Endothelial cell of umbilical vein (primary cell): Measurements from ENCODE around the gene INKA1. TPM values are rescaled to one million over a fixed set of nuclear protein-coding genes. Genes with fewer than 3 reads are reported as not detected.

Source experiments
- BruUV-seq: library from RNA; stranded (reverse); fragments of 400-500 nt; replicated peaks from 2 replicates; lab custom pipeline; 2021; lab: Mats Ljungman, UMichigan
- CTCF ChIA-PET: fragments of 300-600, 350-600 bp; sonication (Branson Sonifier 250); formaldehyde crosslinking; loops from one replicate; lab custom pipeline; 2021; ENCODE audit warnings: antibody characterized with exemption, inconsistent platforms; lab: Charles Lee
- POLR2A ChIA-PET: fragments of 300-600, 350-600 bp; sonication (Branson Sonifier 250); formaldehyde crosslinking; loops from one replicate; lab custom pipeline; 2021; ENCODE audit warnings: antibody characterized with exemption, inconsistent platforms; lab: Charles Lee
- DNase-seq: peaks from one replicate; pipeline ENCODE4 v3.0.0-alpha.2; 2011; ENCODE audit warnings: low read depth, low spot score
- FAIRE-seq: peaks from 2 replicates; lab custom pipeline; 2011; peaks lifted over from hg19 to GRCh38; lab: Jason Lieb, UNC
- H2AFZ ChIP-seq: 2 replicates; pipeline ENCODE4 v1.6.0; 2012; ENCODE audit warnings: low read depth, low read length, control low read depth, inconsistent platforms
- H3K27ac ChIP-seq: 2 replicates; pipeline ENCODE4 v1.5.1; 2011; ENCODE audit warnings: low read depth, mild to moderate bottlenecking, control low read depth, low read length, moderate library complexity; ENCODE audit not compliant: insufficient read depth
- H3K27me3 ChIP-seq, 2 experiments: 2 replicates each; pipeline versions ENCODE4 v1.6.0 to v1.6.1; 2011; ENCODE audit warnings: low read length in 2 of 2, mixed read lengths in 1 of 2; ENCODE audit not compliant: control insufficient read depth in 2 of 2, insufficient read depth in 2 of 2
- H3K36me3 ChIP-seq, 2 experiments: 2 replicates in 1 of 2; 3 replicates in 1 of 2; pipeline ENCODE4 v1.5.1; 2011; ENCODE audit warnings: low read length in 2 of 2, mild to moderate bottlenecking in 1 of 2, moderate library complexity in 1 of 2; ENCODE audit not compliant: control insufficient read depth in 2 of 2, insufficient read depth in 2 of 2; ENCODE audit errors: extremely low read depth in 1 of 2
- H3K4me1 ChIP-seq: 3 replicates; pipeline ENCODE4 v1.5.1; 2011; ENCODE audit warnings: mild to moderate bottlenecking, low read length; ENCODE audit not compliant: control insufficient read depth, insufficient read depth; ENCODE audit errors: extremely low read depth
- H3K4me2 ChIP-seq: 2 replicates; pipeline ENCODE4 v1.6.1; 2011; ENCODE audit warnings: low read length, control low read depth, mixed read lengths; ENCODE audit not compliant: insufficient read depth
- H3K4me3 ChIP-seq, 3 experiments: fragments of 200-600 bp in 1 of 3; sonication (generic), shearing (Covaris generic) in 1 of 3; replicated peaks in 1 of 3; 2 replicates each; pipeline ENCODE4 v1.5.1; 2011 to 2016; ENCODE audit warnings: control low read depth in 3 of 3, low read length in 3 of 3, mild to moderate bottlenecking in 2 of 3, inconsistent platforms in 1 of 3, low read depth in 1 of 3, moderate library complexity in 1 of 3; ENCODE audit not compliant: insufficient read depth in 1 of 3
- H3K79me2 ChIP-seq: 2 replicates; pipeline ENCODE4 v1.6.0; 2012; ENCODE audit warnings: low read length, inconsistent platforms; ENCODE audit not compliant: control insufficient read depth, insufficient read depth
- H3K9ac ChIP-seq: replicated peaks from 2 replicates; pipeline ENCODE3; 2011; ENCODE audit warnings: low read length, control low read depth; ENCODE audit not compliant: insufficient read depth; ENCODE audit errors: extremely low read depth
- H3K9me1 ChIP-seq: replicated peaks from 3 replicates; pipeline ENCODE4 v1.6.0; 2011; ENCODE audit warnings: mild to moderate bottlenecking, low read length; ENCODE audit not compliant: control insufficient read depth, insufficient read depth; ENCODE audit errors: extremely low read depth
- H3K9me3 ChIP-seq: replicated peaks from 2 replicates; pipeline ENCODE4 v1.5.1; 2012; ENCODE audit warnings: low read length, inconsistent platforms; ENCODE audit not compliant: control insufficient read depth, insufficient read depth
- H4K20me1 ChIP-seq: replicated peaks from 2 replicates; pipeline ENCODE3; 2011; ENCODE audit warnings: mild to moderate bottlenecking, low read length; ENCODE audit not compliant: control insufficient read depth, insufficient read depth; ENCODE audit errors: extremely low read depth
- CTCF ChIP-seq, 2 donors: IDR thresholded peaks; 1 replicate in 1 of 2; 2 replicates in 1 of 2; pipeline ENCODE4 v1.5.1; 2011; ENCODE audit warnings: low read length in 2 of 2, mild to moderate bottlenecking in 2 of 2, moderate library complexity in 2 of 2, control low read depth in 1 of 2, inconsistent platforms in 1 of 2, low read depth in 1 of 2; ENCODE audit not compliant: insufficient read depth in 1 of 2; ENCODE audit errors: extremely low read depth in 1 of 2
- EZH2 ChIP-seq: IDR thresholded peaks from 2 replicates; pipeline ENCODE4 v1.6.1; 2012; ENCODE audit warnings: borderline replicate concordance, low read depth, mild to moderate bottlenecking, moderate library complexity, low read length, inconsistent platforms; ENCODE audit not compliant: severe bottlenecking
- FOS ChIP-seq: IDR thresholded peaks from 2 replicates; pipeline ENCODE4 v1.6.1; 2011; ENCODE audit warnings: mild to moderate bottlenecking, low read length, moderate library complexity, borderline replicate concordance; ENCODE audit not compliant: insufficient read depth
- GATA2 ChIP-seq: IDR thresholded peaks from 2 replicates; pipeline ENCODE4 v1.7.0; 2011; ENCODE audit warnings: low read depth, mild to moderate bottlenecking, moderate library complexity, mixed read lengths, low read length; ENCODE audit not compliant: insufficient read length, insufficient read depth
- JUN ChIP-seq: IDR thresholded peaks from 2 replicates; pipeline ENCODE4 v1.6.1; 2011; ENCODE audit warnings: borderline replicate concordance, low read depth; ENCODE audit not compliant: insufficient read length, insufficient read depth
- MAX ChIP-seq: IDR thresholded peaks from 2 replicates; pipeline ENCODE4 v1.6.1; 2011; ENCODE audit not compliant: insufficient read depth, insufficient read length
- MYC ChIP-seq: IDR thresholded peaks from one replicate; pipeline ENCODE4 v1.6.1; 2011; ENCODE audit warnings: mild to moderate bottlenecking, low read depth, low read length
- POLR2A ChIP-seq: IDR thresholded peaks from 2 replicates; pipeline ENCODE4 v1.6.1; 2012; ENCODE audit warnings: low read depth, mild to moderate bottlenecking, control low read depth, low read length
- POLR2AphosphoS5 ChIP-seq: IDR thresholded peaks from 2 replicates; pipeline ENCODE4 v1.6.1; 2012; ENCODE audit warnings: low read depth, mild to moderate bottlenecking, control low read depth, low read length, moderate library complexity; ENCODE audit not compliant: insufficient read depth
- dilution Hi-C: fragments of 300-500 bp; cut with MboI; formaldehyde crosslinking; loops from one replicate; pipeline ENCODE4 v1.15.0; 2019; ENCODE audit warnings: low sequenced_read_pairs; ENCODE audit not compliant: extremely low pct_ligation_motif_present
- intact Hi-C: fragments of 100-400 bp; cut with micrococcal nuclease; formaldehyde crosslinking; loops from one replicate; pipeline ENCODE4 v1.10.0; 2022
- polyA plus RNA-seq, 4 experiments: library from polyadenylated mRNA; depleted of rRNA in 3 of 4; stranded (reverse) in 3 of 4; unstranded in 1 of 4; fragments of >200 nt; gene quantifications; 2 replicates each; pipeline versions ENCODE4 v1.2.1 to v1.2.3, GENCODE V29; 2011 to 2012; ENCODE audit warnings: missing spikeins in 1 of 4
- total RNA-seq: library from RNA; stranded (reverse); gene quantifications from 2 replicates; pipeline ENCODE4 v1.2.3, GENCODE V29; 2021

INKA1 gene
- total and polyA plus RNA-seq, 2 donors (not counting 3 experiments of a cell fraction or from before 2014, with no cell fraction given), result 24.0 to 37.8 TPM

- Histone ChIP-seq H3K36me3 (peaks cover 0 to 3% of the 10 kb centered on the region in 2 experiments), H2AFZ (no peak overlapping the region), H3K27ac (no peak overlapping the region), H3K9me3 (no peaks in the 10 kb centered on the region), H3K79me2 (peaks cover 31% of the 10 kb centered on the region), H3K4me3 (no peak overlapping the region), H3K4me2 (no peak overlapping the region), H3K4me1 (peaks cover 11% of the 10 kb centered on the region), H3K27me3 (no peaks in the 10 kb centered on the region), H4K20me1 (no peaks in the 10 kb centered on the region), H3K9me1 (no peaks in the 10 kb centered on the region), H3K9ac (no peak overlapping the region)
- dilution Hi-C loops, result no loop called here
- ChIA-PET CTCF (interaction anchor here (1.9 kb wide), 1 partner anchor 15 kb away, joined by 11 read pairs; the partner anchor contains the start of gene INKA1), POLR2A (no interaction called here)
- intact Hi-C loops, result loop anchor here (5.0 kb wide), 1 partner anchor 235 kb away; the partner anchor contains the start of gene BSN
- DNase-seq (no peak), FAIRE-seq (peak; percentile 73)
- no peak for TF ChIP-seq JUN
- no peak for TF ChIP-seq POLR2AphosphoS5
- TF ChIP-seq EZH2, result no peak
- TF ChIP-seq POLR2A, result no peak
- no peak for TF ChIP-seq MAX
- no TSS peak for BruUV-seq
Observed at GRCh38 chr3:49787536-49787935, 15.5 kb upstream of the INKA1 start.

- intact Hi-C loops, result loop anchor here (5.0 kb wide), 1 partner anchor 236 kb away; the partner anchor contains the start of gene BSN
- no TSS peak for BruUV-seq
Observed at GRCh38 chr3:49788056-49788455, 15.0 kb upstream of the INKA1 start.

More at GRCh38 chr3:49788056-49788455, 15.0 kb upstream of the INKA1 start:
- ChIA-PET CTCF (no interaction called here), POLR2A (no interaction called here)
- Histone ChIP-seq H3K9me1 (no peaks in the 10 kb centered on the region), H3K27ac (no peak overlapping the region), H3K27me3 (no peaks in the 10 kb centered on the region), H3K9me3 (no peaks in the 10 kb centered on the region), H3K79me2 (peaks cover 28% of the 10 kb centered on the region), H3K9ac (no peak overlapping the region), H3K4me3 (no peak overlapping the region), H3K36me3 (peaks cover 0 to 2% of the 10 kb centered on the region in 2 experiments), H3K4me1 (peaks cover 11% of the 10 kb centered on the region), H3K4me2 (no peak overlapping the region), H2AFZ (no peak overlapping the region), H4K20me1 (no peaks in the 10 kb centered on the region)
- DNase-seq (no peak), FAIRE-seq (no peak)
- dilution Hi-C loops, result no loop called here
- TF ChIP-seq MYC (no peak), FOS (no peak), GATA2 (no peak), POLR2A (no peak), CTCF (IDR thresholded peaks at IDR 0.05; ENCODE audit: extremely low read depth in 1 of 2, insufficient read depth in 1 of 2, low read depth in 1 of 2, low read length in 2 of 2) (no peak), MAX (no peak), JUN (no peak), POLR2AphosphoS5 (no peak), EZH2 (no peak)
